Peyer's patch (tissue), 4 donors: ENCODE data around the gene SORBS2. TPM values are rescaled to one million over a fixed set of nuclear protein-coding genes. Genes with fewer than 3 reads are reported as not detected.
"Not testable (repeated sequence)": the region's sequence is repeated elsewhere in the genome, so short reads cannot be mapped to it uniquely, and the experiment has no call there.

Experiments used
- DNase-seq, 3 donors: peaks; one replicate each; pipeline ENCODE4 v3.0.0-alpha.2; 2017 to 2019
- H3K27ac ChIP-seq, 4 donors: fragments of 200-600 bp; sonication (generic); one replicate each; pipeline ENCODE4 v1.5.1; 2016 to 2019
- H3K27me3 ChIP-seq, 2 donors: fragments of 200-600 bp; sonication (generic); one replicate each; pipeline ENCODE4 v1.5.1; 2019
- H3K36me3 ChIP-seq, 3 donors: fragments of 200-600 bp; sonication (generic); one replicate each; pipeline ENCODE4 v1.5.1; 2016 to 2019
- H3K4me1 ChIP-seq, 4 donors: fragments of 200-600 bp; sonication (generic); one replicate each; pipeline ENCODE4 v1.5.1; 2016 to 2019
- H3K4me3 ChIP-seq, 4 donors: fragments of 200-600 bp; sonication (generic); 1 replicate in 3 of 4; 2 replicates in 1 of 4; pipeline ENCODE4 v1.5.1; 2016 to 2019; ENCODE audit warnings: mild to moderate bottlenecking in 1 of 4
- H3K9me3 ChIP-seq, 4 donors: fragments of 200-600 bp; sonication (generic); one replicate each; pipeline ENCODE4 v1.5.1; 2016 to 2019; ENCODE audit warnings: mild to moderate bottlenecking in 1 of 4
- POLR2A ChIP-seq, 2 donors: fragments of 450-650 bp; IDR thresholded peaks; one replicate each; pipeline ENCODE4 v1.5.1; 2017; ENCODE audit warnings: antibody characterized with exemption in 2 of 2, mild to moderate bottlenecking in 2 of 2, moderate library complexity in 2 of 2
- total RNA-seq, 4 donors: library from RNA; depleted of rRNA; stranded (reverse); fragments of >200 nt; gene quantifications; one replicate each; pipeline ENCODE4 v1.1.0, GENCODE V29; 2016
- TF ChIP-seq, protein P1 (sequence below), 6 experiments: fragments of 450-650 bp in 4 of 6; fragments of 200-600 bp in 2 of 6; sonication (generic) in 1 of 6; IDR thresholded peaks; one replicate each; pipeline ENCODE4 v1.5.1; 2017 to 2019; ENCODE audit warnings: antibody characterized with exemption in 6 of 6, mild to moderate bottlenecking in 3 of 6, moderate library complexity in 1 of 6

SORBS2 gene
- total RNA-seq, 4 donors from 2014 or later: 15.8 to 61.9 (median 53.0) TPM

DNA sequence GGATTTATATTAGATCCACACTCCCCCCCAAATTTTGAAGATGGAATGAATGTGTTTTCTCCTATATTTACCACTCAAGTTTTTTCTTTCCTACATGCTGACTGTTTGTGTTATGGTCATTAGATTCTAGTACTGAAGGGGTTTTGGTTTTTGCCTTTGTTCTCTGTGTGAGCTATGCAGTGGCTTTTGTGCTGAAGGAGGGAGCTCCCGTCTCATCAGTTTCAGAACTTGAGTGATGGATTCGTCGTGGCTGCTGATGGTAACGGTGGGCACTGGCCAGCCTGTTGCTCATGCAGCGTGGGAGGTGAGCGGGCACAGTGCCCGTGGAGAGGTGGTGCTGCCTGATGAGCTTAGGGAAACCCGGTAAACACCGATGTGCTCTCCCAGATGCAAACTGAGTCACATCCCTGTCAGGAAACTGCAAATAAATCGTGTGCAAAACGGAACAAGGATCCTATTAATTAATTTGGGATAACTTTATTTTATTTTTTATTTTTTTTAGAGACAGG, 101.5 kb downstream of the SORBS2 start:
- H3K4me3 ChIP-seq: no peak overlapping the region
- no peak overlapping the region for H3K27ac ChIP-seq
- no peaks in the 10 kb centered on the region for H3K27me3 ChIP-seq
- H3K9me3 ChIP-seq: peaks cover 0 to 4% (median 0%) of the 10 kb centered on the region in 4 donors
- H3K4me1 ChIP-seq: no peaks in the 10 kb centered on the region
- no peaks in the 10 kb centered on the region for H3K36me3 ChIP-seq
- TF ChIP-seq, protein P1, sequence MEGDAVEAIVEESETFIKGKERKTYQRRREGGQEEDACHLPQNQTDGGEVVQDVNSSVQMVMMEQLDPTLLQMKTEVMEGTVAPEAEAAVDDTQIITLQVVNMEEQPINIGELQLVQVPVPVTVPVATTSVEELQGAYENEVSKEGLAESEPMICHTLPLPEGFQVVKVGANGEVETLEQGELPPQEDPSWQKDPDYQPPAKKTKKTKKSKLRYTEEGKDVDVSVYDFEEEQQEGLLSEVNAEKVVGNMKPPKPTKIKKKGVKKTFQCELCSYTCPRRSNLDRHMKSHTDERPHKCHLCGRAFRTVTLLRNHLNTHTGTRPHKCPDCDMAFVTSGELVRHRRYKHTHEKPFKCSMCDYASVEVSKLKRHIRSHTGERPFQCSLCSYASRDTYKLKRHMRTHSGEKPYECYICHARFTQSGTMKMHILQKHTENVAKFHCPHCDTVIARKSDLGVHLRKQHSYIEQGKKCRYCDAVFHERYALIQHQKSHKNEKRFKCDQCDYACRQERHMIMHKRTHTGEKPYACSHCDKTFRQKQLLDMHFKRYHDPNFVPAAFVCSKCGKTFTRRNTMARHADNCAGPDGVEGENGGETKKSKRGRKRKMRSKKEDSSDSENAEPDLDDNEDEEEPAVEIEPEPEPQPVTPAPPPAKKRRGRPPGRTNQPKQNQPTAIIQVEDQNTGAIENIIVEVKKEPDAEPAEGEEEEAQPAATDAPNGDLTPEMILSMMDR (IDR thresholded peaks at IDR 0.05): no peak
- TF ChIP-seq POLR2A (IDR thresholded peaks at IDR 0.05): no peak
- no peak for DNase-seq

DNA sequence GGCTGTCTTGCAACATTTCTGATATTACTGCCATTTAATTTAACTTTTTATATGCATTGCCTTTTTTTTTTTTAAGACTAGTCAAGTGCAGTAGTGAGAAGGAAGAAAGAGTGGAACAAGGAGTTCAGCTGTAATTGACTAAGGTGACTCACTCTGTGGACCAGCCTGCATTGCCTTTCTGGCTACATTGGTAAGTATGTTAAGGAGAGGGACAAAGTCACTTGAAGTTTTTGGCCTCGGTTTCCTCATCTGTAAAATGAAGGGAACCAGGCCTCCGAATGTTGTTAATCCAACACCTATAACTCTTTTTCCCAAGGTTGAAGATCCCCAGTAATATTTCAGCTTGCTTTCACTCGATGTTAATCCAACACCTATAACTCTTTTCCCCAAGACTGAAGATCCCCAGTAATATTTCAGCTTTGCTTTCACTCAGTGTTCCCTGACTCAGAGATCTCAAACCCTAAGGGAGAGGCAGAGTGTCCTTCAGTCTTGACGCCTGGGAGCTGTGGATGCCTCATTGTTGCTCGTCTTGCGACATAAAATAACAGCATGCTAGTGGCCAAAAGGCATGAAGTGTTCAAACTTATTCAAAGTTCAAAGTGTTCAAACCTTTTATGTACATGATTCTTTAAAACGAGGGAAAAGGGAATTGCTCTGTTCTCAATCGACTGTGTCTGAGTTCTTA, 102.0 kb downstream of the SORBS2 start:
- Histone ChIP-seq H3K27ac (peak overlapping the region in 1 of 4 donors; percentile 13), H3K9me3 (peaks cover 0 to 4% (median 0%) of the 10 kb centered on the region in 4 donors), H3K4me3 (no peak overlapping the region), H3K27me3 (no peaks in the 10 kb centered on the region), H3K36me3 (no peaks in the 10 kb centered on the region), H3K4me1 (no peaks in the 10 kb centered on the region)
- TF ChIP-seq POLR2A (IDR thresholded peaks at IDR 0.05): no peak
- TF ChIP-seq, protein P1 (IDR thresholded peaks at IDR 0.05): no peak
- DNase-seq: no peak

DNA sequence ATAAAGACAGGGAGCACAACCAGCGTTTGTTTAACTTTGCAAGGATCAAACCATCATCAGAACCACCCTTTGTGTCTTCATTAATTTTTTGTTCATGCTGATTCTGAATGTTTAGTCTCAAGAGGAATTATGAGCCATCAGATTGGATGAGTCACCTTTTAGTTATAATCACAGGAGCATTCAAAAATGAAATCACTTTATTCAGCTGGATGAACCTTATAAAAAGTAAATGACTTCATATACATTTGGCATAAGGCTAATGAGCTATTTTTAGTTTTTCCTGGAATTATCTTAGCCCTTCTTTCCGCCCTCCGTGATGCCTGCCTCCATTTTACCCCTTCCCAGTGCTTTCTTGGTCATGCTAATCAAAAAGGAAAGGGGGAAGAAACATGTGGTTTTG, 103.6 kb downstream of the SORBS2 start:
- TF ChIP-seq, protein P1 (IDR thresholded peaks at IDR 0.05): no peak
- TF ChIP-seq POLR2A (IDR thresholded peaks at IDR 0.05): no peak
- H3K4me1 ChIP-seq: no peaks in the 10 kb centered on the region
- H3K9me3 ChIP-seq: peaks cover 0 to 4% (median 0%) of the 10 kb centered on the region in 4 donors
- H3K27me3 ChIP-seq: no peaks in the 10 kb centered on the region
- DNase-seq: no peak
- H3K27ac ChIP-seq: no peak overlapping the region
- H3K4me3 ChIP-seq: no peak overlapping the region
- H3K36me3 ChIP-seq: no peaks in the 10 kb centered on the region

DNA sequence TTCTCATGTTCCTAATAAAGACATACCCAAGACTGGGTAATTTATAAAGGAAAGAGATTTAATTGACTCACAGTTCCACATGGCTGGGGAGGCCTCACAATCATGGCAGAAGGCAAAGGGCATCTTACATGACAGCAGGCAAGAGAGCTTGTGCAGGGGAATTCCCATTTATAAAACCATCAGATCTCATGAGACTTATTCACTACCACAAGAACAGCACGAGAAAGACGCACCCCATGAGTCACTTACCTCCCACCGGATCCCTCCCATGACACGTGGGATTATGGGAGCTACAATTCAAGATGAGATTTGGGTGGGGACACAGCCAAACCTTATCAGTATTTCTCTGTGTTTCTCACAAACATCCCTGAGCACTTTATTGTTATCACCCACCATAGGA, 104.4 kb downstream of the SORBS2 start:
- not testable (repeated sequence) for H3K27me3 ChIP-seq, H3K9me3 ChIP-seq, H3K4me3 ChIP-seq, H3K27ac ChIP-seq, H3K36me3 ChIP-seq, H3K4me1 ChIP-seq
- peak in 1 of 3 donors; percentile 53 for DNase-seq

DNA sequence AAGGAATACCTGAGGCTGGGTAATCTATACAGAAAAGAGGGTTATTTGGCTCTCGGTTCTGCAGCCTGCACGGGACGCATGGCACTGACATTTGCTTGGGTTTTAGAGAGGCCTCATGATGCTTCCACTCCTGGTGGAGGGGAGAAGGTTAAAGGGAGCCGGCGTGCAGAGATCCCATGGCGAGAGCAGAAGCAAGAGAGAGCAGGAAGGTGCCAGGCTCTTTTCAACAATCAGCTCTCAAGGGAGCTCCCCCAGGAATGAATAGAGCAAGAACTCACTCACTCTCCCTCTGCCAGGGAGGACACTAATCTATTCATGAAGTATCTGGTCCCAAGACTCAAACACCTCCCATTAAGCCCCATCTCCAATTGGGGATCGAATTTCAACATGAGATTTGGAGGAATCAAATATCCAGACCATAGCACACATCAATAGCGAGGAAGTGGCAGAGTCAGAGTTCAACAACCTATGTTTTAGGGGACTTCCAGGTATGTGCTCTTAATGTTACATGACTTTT, 109.8 kb downstream of the SORBS2 start:
- no peak for DNase-seq
- H3K27ac ChIP-seq: no peak overlapping the region
- no peak overlapping the region for H3K4me3 ChIP-seq

DNA sequence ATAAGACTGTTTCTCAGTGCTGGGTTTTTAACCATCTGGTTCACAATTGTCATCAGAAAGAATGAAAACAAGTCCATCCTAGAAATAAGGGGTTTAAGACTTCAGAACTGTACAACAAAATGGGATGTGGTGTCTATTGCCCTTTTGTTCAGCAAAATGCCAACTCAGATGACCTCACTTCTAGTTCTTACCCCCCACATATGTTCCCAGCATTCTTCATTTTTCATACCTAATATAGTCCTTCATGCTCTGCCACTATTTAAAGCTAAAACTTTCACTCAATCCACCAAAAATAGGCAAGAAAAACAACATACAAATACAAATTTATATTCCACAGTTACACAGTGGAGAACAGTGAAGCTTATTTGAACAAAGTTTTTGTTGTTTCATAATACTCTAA, 111.4 kb downstream of the SORBS2 start:
- Histone ChIP-seq H3K27ac (no peak overlapping the region), H3K36me3 (no peaks in the 10 kb centered on the region), H3K4me3 (no peak overlapping the region), H3K4me1 (no peaks in the 10 kb centered on the region), H3K27me3 (no peaks in the 10 kb centered on the region), H3K9me3 (peaks cover 0 to 1% (median 0%) of the 10 kb centered on the region in 4 donors)
- DNase-seq: no peak
- TF ChIP-seq, protein P1 (IDR thresholded peaks at IDR 0.05): no peak
- no peak for TF ChIP-seq POLR2A (IDR thresholded peaks at IDR 0.05)

More for the DNA sequence above, 109.8 kb downstream of the SORBS2 start:
- Histone ChIP-seq H3K27me3 (no peaks in the 10 kb centered on the region), H3K36me3 (no peaks in the 10 kb centered on the region), H3K9me3 (peaks cover 0 to 4% (median 0%) of the 10 kb centered on the region in 4 donors), H3K4me1 (no peaks in the 10 kb centered on the region)
- TF ChIP-seq, protein P1 (IDR thresholded peaks at IDR 0.05): no peak
- no peak for TF ChIP-seq POLR2A (IDR thresholded peaks at IDR 0.05)
